ENCODE measurements around the gene FOCAD. TPM values are rescaled to one million over a fixed set of nuclear protein-coding genes. Genes with fewer than 3 reads are reported as not detected.

FOCAD gene
- total RNA-seq, 1 experiment from 2014 or later = 42.7 TPM

DNA sequence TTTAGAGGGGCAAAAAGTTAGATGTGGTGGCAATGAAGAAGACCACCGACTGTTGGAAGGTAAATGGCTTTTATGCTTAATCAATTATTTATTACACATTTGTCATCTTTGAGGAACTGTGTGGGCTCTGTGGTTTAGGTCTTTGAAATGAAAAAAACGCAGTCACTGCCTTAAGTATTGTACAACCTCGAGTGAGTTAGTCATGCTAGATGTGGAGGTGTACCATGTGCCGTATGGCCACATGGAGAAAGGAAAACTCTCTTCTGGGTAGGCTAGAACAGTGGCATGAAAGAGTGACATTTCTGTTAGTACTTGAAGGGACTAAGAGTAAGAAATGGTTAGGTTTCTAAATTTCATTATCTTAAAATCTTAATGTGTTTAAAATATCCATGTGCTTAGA, 181.3 kb downstream of the FOCAD start:
- intact Hi-C loops (cut with micrococcal nuclease; ENCODE audit: unreplicated experiment) = no loop called here
- H3K4me3 ChIP-seq (ENCODE audit: low read depth, low read length, poor library complexity, severe bottlenecking) = no peak overlapping the region
- ChIA-PET POLR2A (ENCODE audit: low non-redundant PET) (no interaction called here), CTCF (no interaction called here)
- no peak for DNase-seq (ENCODE audit: low spot score)
- H3K27ac ChIP-seq (ENCODE audit: low read depth, low read length, poor library complexity, severe bottlenecking) = no peak overlapping the region
- no peaks in the 10 kb centered on the region for H3K27me3 ChIP-seq (replicated peaks; ENCODE audit: insufficient read depth, low read depth, low read length, poor library complexity)
- no peaks in the 10 kb centered on the region for H3K9me3 ChIP-seq (ENCODE audit: low read depth, low read length, poor library complexity, severe bottlenecking)
- H3K36me3 ChIP-seq (ENCODE audit: insufficient read depth, low read length, poor library complexity, severe bottlenecking) = no peaks in the 10 kb centered on the region
- BruUV-seq (replicated peaks) = no TSS peak
- no peak for TF ChIP-seq EZH2 (IDR thresholded peaks at IDR 0.05; ENCODE audit: borderline replicate concordance, low read depth, low read length, poor library complexity, severe bottlenecking)
- TF ChIP-seq, protein P1, sequence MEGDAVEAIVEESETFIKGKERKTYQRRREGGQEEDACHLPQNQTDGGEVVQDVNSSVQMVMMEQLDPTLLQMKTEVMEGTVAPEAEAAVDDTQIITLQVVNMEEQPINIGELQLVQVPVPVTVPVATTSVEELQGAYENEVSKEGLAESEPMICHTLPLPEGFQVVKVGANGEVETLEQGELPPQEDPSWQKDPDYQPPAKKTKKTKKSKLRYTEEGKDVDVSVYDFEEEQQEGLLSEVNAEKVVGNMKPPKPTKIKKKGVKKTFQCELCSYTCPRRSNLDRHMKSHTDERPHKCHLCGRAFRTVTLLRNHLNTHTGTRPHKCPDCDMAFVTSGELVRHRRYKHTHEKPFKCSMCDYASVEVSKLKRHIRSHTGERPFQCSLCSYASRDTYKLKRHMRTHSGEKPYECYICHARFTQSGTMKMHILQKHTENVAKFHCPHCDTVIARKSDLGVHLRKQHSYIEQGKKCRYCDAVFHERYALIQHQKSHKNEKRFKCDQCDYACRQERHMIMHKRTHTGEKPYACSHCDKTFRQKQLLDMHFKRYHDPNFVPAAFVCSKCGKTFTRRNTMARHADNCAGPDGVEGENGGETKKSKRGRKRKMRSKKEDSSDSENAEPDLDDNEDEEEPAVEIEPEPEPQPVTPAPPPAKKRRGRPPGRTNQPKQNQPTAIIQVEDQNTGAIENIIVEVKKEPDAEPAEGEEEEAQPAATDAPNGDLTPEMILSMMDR (conservative IDR thresholded peaks at IDR 0.05; ENCODE audit: low read depth, low read length) = no peak
- no peaks in the 10 kb centered on the region for H3K4me1 ChIP-seq (ENCODE audit: insufficient read depth, low read length, poor library complexity, severe bottlenecking)

DNA sequence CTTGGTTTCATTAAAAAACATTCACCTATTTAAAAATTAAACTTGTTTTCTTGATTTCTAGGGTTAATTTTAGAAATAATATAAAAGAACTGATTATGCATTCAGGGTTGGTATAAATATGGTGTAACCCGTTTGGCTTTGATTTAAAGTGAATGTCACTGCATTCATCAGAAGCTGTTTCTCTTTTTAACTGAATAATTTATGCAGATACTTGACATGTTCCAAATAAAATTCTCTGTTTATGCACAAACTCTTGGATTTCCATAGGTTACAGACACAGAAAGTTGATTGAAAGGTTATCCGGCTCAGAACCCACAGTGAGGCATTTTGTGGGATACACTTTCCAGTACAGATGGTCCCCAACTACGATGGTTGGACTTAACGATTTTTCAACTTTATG, 186.1 kb downstream of the FOCAD start:
- no TSS peak for BruUV-seq (replicated peaks)
- Histone ChIP-seq H3K4me1 (ENCODE audit: insufficient read depth, low read length, poor library complexity, severe bottlenecking) (peaks cover 10% of the 10 kb centered on the region), H3K9me3 (ENCODE audit: low read depth, low read length, poor library complexity, severe bottlenecking) (no peaks in the 10 kb centered on the region), H3K36me3 (ENCODE audit: insufficient read depth, low read length, poor library complexity, severe bottlenecking) (peaks cover 3% of the 10 kb centered on the region), H3K4me3 (ENCODE audit: low read depth, low read length, poor library complexity, severe bottlenecking) (no peak overlapping the region), H3K27ac (ENCODE audit: low read depth, low read length, poor library complexity, severe bottlenecking) (no peak overlapping the region), H3K27me3 (replicated peaks; ENCODE audit: insufficient read depth, low read depth, low read length, poor library complexity) (no peaks in the 10 kb centered on the region)
- no peak for DNase-seq (ENCODE audit: low spot score)
- intact Hi-C loops (cut with micrococcal nuclease; ENCODE audit: unreplicated experiment) = loop anchor here (10.0 kb wide), 1 partner anchor 245 kb away; the partner anchor contains the start of gene MLLT3
- CTCF ChIA-PET = no interaction called here
- TF ChIP-seq, protein P1 (conservative IDR thresholded peaks at IDR 0.05; ENCODE audit: low read depth, low read length) = no peak
- TF ChIP-seq EZH2 (IDR thresholded peaks at IDR 0.05; ENCODE audit: borderline replicate concordance, low read depth, low read length, poor library complexity, severe bottlenecking) = no peak
- POLR2A ChIA-PET (ENCODE audit: low non-redundant PET) = no interaction called here

DNA sequence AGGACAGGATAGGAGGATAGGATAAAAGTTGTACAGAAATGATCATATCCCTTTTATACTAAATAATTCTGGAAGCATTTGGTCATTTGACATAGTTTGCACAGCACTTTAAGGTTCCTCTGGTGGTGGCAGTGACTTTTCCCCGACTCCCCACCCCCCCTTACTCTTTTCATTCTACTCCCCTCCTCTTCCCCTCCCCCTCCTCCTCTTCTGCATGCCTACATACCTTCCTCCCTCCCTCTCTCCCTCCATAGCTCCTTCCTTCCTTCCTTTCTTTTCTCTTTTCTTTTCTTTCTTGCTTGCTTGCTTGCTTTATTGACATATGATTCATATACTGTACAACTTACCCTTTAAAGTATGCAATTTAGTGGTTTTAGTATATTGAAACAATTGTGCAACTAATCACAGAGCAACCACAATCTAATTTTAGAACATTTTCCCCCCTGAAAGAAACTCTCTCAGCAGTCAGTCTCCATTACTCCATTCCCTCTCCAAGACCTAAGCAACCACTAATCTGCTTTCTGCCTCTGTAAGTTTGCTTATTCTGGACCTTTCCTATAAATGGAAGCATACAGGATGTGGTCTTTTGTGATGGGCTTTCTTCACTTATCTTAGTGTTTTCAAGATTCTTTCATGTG, 188.4 kb downstream of the FOCAD start:
- peak; percentile 3 for DNase-seq (ENCODE audit: low spot score)
- peaks cover 3% of the 10 kb centered on the region for H3K36me3 ChIP-seq (ENCODE audit: insufficient read depth, low read length, poor library complexity, severe bottlenecking)
- ChIA-PET CTCF (no interaction called here), POLR2A (ENCODE audit: low non-redundant PET) (no interaction called here)
- no peak overlapping the region for H3K27ac ChIP-seq (ENCODE audit: low read depth, low read length, poor library complexity, severe bottlenecking)
- H3K4me1 ChIP-seq (ENCODE audit: insufficient read depth, low read length, poor library complexity, severe bottlenecking) = peaks cover 10% of the 10 kb centered on the region
- TF ChIP-seq, protein P1 (conservative IDR thresholded peaks at IDR 0.05; ENCODE audit: low read depth, low read length) = no peak
- no peak for TF ChIP-seq EZH2 (IDR thresholded peaks at IDR 0.05; ENCODE audit: borderline replicate concordance, low read depth, low read length, poor library complexity, severe bottlenecking)
- H3K4me3 ChIP-seq (ENCODE audit: low read depth, low read length, poor library complexity, severe bottlenecking) = no peak overlapping the region
- H3K27me3 ChIP-seq (replicated peaks; ENCODE audit: insufficient read depth, low read depth, low read length, poor library complexity) = no peaks in the 10 kb centered on the region
- H3K9me3 ChIP-seq (ENCODE audit: low read depth, low read length, poor library complexity, severe bottlenecking) = no peaks in the 10 kb centered on the region
- intact Hi-C loops (cut with micrococcal nuclease; ENCODE audit: unreplicated experiment) = loop anchor here (10.0 kb wide), 1 partner anchor 248 kb away; the partner anchor contains the start of gene MLLT3
- no TSS peak for BruUV-seq (replicated peaks)
